Inflammatory macrophage treated with lipopolysaccharide for 1 hour (primary cell): ENCODE data around the gene CHST10.
"Not testable (repeated sequence)": the region's sequence is repeated elsewhere in the genome, so short reads cannot be mapped to it uniquely, and the experiment has no call there.

ENCODE experiments used
- DNase-seq, 2 donors: peaks; one replicate each; pipeline ENCODE4 v3.0.0-alpha.2; 2020 to 2022

Gene CHST10

GRCh38 chr2:100416935-100417710 is at the start of gene CHST10:
CHST10 (minus strand) TSS chr2:100417668; CDS start chr2:100406675, 10,993 bp downstream.
- peak; percentile 24 to 27 for DNase-seq

GRCh38 chr2:100460904-100461530 is 43.5 kb upstream of the CHST10 start:
- peak; percentile 40 to 73 for DNase-seq

- not testable (repeated sequence) for DNase-seq
These were observed 38.9 kb upstream of the CHST10 start for GRCh38 chr2:100456357-100456756.

- no peak for DNase-seq
These were observed 36.4 kb upstream of the CHST10 start for GRCh38 chr2:100453853-100454252.

GRCh38 chr2:100451734-100452133 is 34.3 kb upstream of the CHST10 start:
- no peak for DNase-seq

- DNase-seq = peak; percentile 22 to 56
These were observed 33.6 kb upstream of the CHST10 start for GRCh38 chr2:100451092-100451491.

GRCh38 chr2:100446696-100447095 is 29.2 kb upstream of the CHST10 start:
- DNase-seq = no peak

- no peak for DNase-seq
These were observed 20.3 kb upstream of the CHST10 start for GRCh38 chr2:100437751-100438150.

GRCh38 chr2:100429726-100430125 is 12.3 kb upstream of the CHST10 start:
- DNase-seq = no peak

GRCh38 chr2:100427627-100428258 is 10.3 kb upstream of the CHST10 start:
- DNase-seq = peak; percentile 50 to 89

GRCh38 chr2:100427111-100427510 is 9.6 kb upstream of the CHST10 start:
- DNase-seq = no peak

GRCh38 chr2:100426384-100426720 is 8.9 kb upstream of the CHST10 start:
- DNase-seq = no peak

- DNase-seq = peak; percentile 44 to 65
These were observed 8.3 kb upstream of the CHST10 start for GRCh38 chr2:100425573-100426383.

- DNase-seq = no peak
These were observed 7.6 kb upstream of the CHST10 start for GRCh38 chr2:100425107-100425506.

- DNase-seq = no peak
These were observed 6.9 kb upstream of the CHST10 start for GRCh38 chr2:100424277-100424875.

- DNase-seq = no peak
These were observed 6.2 kb upstream of the CHST10 start for GRCh38 chr2:100423631-100424030.

- DNase-seq = peak; percentile 15 to 47
These were observed 5.0 kb upstream of the CHST10 start for GRCh38 chr2:100422320-100423055.

GRCh38 chr2:100419915-100420314 is 2.4 kb upstream of the CHST10 start:
- peak in 1 of 2 donors; percentile 18 for DNase-seq

- no peak for DNase-seq
These were observed 1.0 kb upstream of the CHST10 start for GRCh38 chr2:100418406-100418962.

GRCh38 chr2:100417711-100418124 is 250 bp upstream of the CHST10 start:
- DNase-seq = no peak

- DNase-seq = no peak
These were observed 1.0 kb downstream of the CHST10 start for GRCh38 chr2:100416397-100416934.
